ENCODE measurements around the gene ARHGAP6. TPM values are rescaled to one million over a fixed set of nuclear protein-coding genes. Genes with fewer than 3 reads are reported as not detected.

ARHGAP6 gene
- total and polyA plus RNA-seq, 9 of the 15 experiments (the other 6 are each of a cell fraction or from before 2014, with no cell fraction given), result 12.5 to 63.6 (median 41.8) TPM

DNA sequence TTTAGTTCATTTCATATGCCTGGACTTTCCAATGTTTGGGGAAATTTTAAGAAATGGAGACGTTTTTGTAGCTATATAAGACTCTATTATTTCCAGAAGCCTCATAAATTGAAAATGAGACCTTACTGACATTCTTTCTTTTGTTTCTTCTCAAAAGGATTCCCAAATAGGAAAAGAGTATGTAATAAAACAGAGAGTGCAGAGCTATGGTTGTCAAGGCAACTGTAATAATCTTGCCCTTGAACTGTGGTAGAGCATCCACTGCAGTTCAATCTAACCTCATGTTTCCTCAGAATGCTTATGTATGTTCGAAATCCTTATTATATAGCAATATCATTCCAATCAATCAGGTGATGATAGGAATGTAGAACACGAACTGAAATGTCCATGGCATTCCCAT is 318.4 kb downstream of the ARHGAP6 start:
- BruUV-seq (replicated peaks), result no TSS peak
- H3K4me1 ChIP-seq (replicated peaks in 1 of 2; ENCODE audit: control insufficient read depth in 2 of 2, insufficient read depth in 2 of 2, low read length in 2 of 2), result peaks cover 5 to 44% of the 10 kb centered on the region in 2 experiments
- no peaks in the 10 kb centered on the region for H3K27me3 ChIP-seq (ENCODE audit: control insufficient read depth in 2 of 2, insufficient read depth in 2 of 2, low read length in 2 of 2)
- H4K20me1 ChIP-seq (replicated peaks; ENCODE audit: control insufficient read depth, insufficient read depth, low read length), result no peaks in the 10 kb centered on the region
- 0 out of 3 replicates have a peak overlapping the region, but pooled peaks have one; percentile 11 for H3K27ac ChIP-seq (ENCODE audit: extremely low read depth, low read depth, low read length)
- H3K79me2 ChIP-seq (ENCODE audit: control insufficient read depth, insufficient read depth, low read length), result peaks cover 86% of the 10 kb centered on the region
- intact Hi-C loops (cut with micrococcal nuclease) (no loop called here), in situ Hi-C loops (cut with MboI) (no loop called here)
- no peaks in the 10 kb centered on the region for H3K9me1 ChIP-seq (ENCODE audit: control insufficient read depth, insufficient read depth, low read length)
- H3K4me2 ChIP-seq (ENCODE audit: insufficient read depth, low read length), result no peak overlapping the region
- ATAC-seq (no peak), FAIRE-seq (no peak), DNase-seq (ENCODE audit: extremely low read depth in 1 of 4, low spot score in 3 of 4) (no peak)
- TF ChIP-seq RFX1 (IDR thresholded peaks at IDR 0.05), result peak; percentile 76
- TF ChIP-seq RAD21 (CRISPR knock-in tag; conservative IDR thresholded peaks at IDR 0.05 in 1 of 2, IDR thresholded peaks at IDR 0.05 in 1 of 2), result no peak
- H3K9ac ChIP-seq (ENCODE audit: insufficient read depth in 1 of 2, low read depth in 2 of 2, low read length in 2 of 2), result no peak overlapping the region
- no peaks in the 10 kb centered on the region for H3K9me3 ChIP-seq (replicated peaks; ENCODE audit: control insufficient read depth, insufficient read depth, low read depth, low read length)
- H3K4me3 ChIP-seq, result no peak overlapping the region
- ChIA-PET POLR2A (interaction anchor here (1.1 kb wide), 1 partner anchor 60 kb away, joined by 3 read pairs; no protein-coding TSS in a partner anchor), CTCF (ENCODE audit: low intra/inter-chr PET ratio) (no interaction called here)
- H2AFZ ChIP-seq (ENCODE audit: low read depth, low read length), result no peak overlapping the region
- 51% methylated on average over 3 of the region's 3 CpGs for WGBS (ENCODE audit: insufficient coverage, low coverage, missing lambda C conversion rate)
- H3K36me3 ChIP-seq (ENCODE audit: control insufficient read depth, insufficient read depth, low read length), result peaks cover 11% of the 10 kb centered on the region; the same call in 1 of the 3 replicates

DNA sequence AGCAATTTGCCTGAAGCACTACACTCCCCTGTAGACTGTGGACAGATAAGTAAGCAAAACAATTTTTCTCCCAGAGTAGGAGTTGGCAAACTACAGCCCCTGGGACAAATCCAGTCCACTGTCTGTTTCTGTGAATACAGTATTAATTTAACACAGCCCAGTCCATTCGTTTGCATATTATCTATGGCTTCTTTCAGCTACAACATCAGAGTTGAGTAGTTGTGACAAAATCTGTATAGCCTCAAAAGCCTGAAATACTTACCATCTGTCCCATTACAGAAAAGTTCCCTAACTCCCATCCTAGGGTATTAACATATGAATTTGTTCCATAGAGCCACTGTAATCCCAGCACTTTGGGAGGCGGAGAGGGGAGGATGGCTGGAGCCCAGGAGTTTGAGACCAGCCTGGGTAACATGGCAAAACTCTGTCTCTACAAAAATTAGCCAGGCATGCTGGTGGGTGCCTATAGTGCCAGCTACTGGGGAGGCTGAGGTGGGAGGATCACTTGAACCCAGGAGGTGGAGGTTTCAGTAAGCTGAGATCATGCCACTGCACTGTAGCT is 319.5 kb downstream of the ARHGAP6 start:
- Histone ChIP-seq H3K9me3 (replicated peaks; ENCODE audit: control insufficient read depth, insufficient read depth, low read depth, low read length) (no peaks in the 10 kb centered on the region), H3K27me3 (ENCODE audit: control insufficient read depth in 2 of 2, insufficient read depth in 2 of 2, low read length in 2 of 2) (no peaks in the 10 kb centered on the region), H3K4me3 (no peak overlapping the region), H3K36me3 (ENCODE audit: control insufficient read depth, insufficient read depth, low read length) (peaks cover 11% of the 10 kb centered on the region; the same call in 1 of the 3 replicates), H3K4me1 (replicated peaks in 1 of 2; ENCODE audit: control insufficient read depth in 2 of 2, insufficient read depth in 2 of 2, low read length in 2 of 2) (peaks cover 0 to 37% of the 10 kb centered on the region in 2 experiments; a peak in 3 of 5 replicates), H2AFZ (ENCODE audit: low read depth, low read length) (no peak overlapping the region), H3K9ac (ENCODE audit: insufficient read depth in 1 of 2, low read depth in 2 of 2, low read length in 2 of 2) (no peak overlapping the region), H3K4me2 (ENCODE audit: insufficient read depth, low read length) (no peak overlapping the region), H4K20me1 (replicated peaks; ENCODE audit: control insufficient read depth, insufficient read depth, low read length) (no peaks in the 10 kb centered on the region), H3K79me2 (ENCODE audit: control insufficient read depth, insufficient read depth, low read length) (peaks cover 76% of the 10 kb centered on the region), H3K27ac (ENCODE audit: extremely low read depth, low read depth, low read length) (peak overlapping the region; percentile 40; the same call in 1 of the 3 replicates), H3K9me1 (ENCODE audit: control insufficient read depth, insufficient read depth, low read length) (no peaks in the 10 kb centered on the region)
- CTCF ChIA-PET (ENCODE audit: low intra/inter-chr PET ratio), result no interaction called here
- WGBS (ENCODE audit: insufficient coverage, low coverage, missing lambda C conversion rate), result 50% methylated on average over 2 of the region's 2 CpGs
- ATAC-seq (0 out of 3 replicates have a peak, but pooled peaks have one; percentile 5), DNase-seq (ENCODE audit: extremely low read depth in 1 of 4, low spot score in 3 of 4) (no peak), FAIRE-seq (no peak)
- in situ Hi-C loops (cut with MboI) (no loop called here), intact Hi-C loops (cut with micrococcal nuclease) (no loop called here)
- POLR2A ChIA-PET, result no interaction called here
- BruUV-seq (replicated peaks), result no TSS peak
- TF ChIP-seq, protein P1, sequence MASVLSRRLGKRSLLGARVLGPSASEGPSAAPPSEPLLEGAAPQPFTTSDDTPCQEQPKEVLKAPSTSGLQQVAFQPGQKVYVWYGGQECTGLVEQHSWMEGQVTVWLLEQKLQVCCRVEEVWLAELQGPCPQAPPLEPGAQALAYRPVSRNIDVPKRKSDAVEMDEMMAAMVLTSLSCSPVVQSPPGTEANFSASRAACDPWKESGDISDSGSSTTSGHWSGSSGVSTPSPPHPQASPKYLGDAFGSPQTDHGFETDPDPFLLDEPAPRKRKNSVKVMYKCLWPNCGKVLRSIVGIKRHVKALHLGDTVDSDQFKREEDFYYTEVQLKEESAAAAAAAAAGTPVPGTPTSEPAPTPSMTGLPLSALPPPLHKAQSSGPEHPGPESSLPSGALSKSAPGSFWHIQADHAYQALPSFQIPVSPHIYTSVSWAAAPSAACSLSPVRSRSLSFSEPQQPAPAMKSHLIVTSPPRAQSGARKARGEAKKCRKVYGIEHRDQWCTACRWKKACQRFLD (CRISPR knock-in tag; IDR thresholded peaks at IDR 0.05), result no peak
- no peak for TF ChIP-seq CBX3 (IDR thresholded peaks at IDR 0.05; ENCODE audit: borderline replicate concordance in 1 of 2, low read length in 2 of 2)
- no peak for TF ChIP-seq RFX1 (IDR thresholded peaks at IDR 0.05)
- TF ChIP-seq CBX2 (IDR thresholded peaks at IDR 0.05; ENCODE audit: insufficient read depth, low read length, poor library complexity, severe bottlenecking), result no peak
- no peak for TF ChIP-seq PML (IDR thresholded peaks at IDR 0.05; ENCODE audit: low read length)
- TF ChIP-seq ZNF586 (CRISPR knock-in tag; conservative IDR thresholded peaks at IDR 0.05), result no peak
- TF ChIP-seq ZNF766 (CRISPR knock-in tag; conservative IDR thresholded peaks at IDR 0.05), result no peak
- TF ChIP-seq, protein P2, sequence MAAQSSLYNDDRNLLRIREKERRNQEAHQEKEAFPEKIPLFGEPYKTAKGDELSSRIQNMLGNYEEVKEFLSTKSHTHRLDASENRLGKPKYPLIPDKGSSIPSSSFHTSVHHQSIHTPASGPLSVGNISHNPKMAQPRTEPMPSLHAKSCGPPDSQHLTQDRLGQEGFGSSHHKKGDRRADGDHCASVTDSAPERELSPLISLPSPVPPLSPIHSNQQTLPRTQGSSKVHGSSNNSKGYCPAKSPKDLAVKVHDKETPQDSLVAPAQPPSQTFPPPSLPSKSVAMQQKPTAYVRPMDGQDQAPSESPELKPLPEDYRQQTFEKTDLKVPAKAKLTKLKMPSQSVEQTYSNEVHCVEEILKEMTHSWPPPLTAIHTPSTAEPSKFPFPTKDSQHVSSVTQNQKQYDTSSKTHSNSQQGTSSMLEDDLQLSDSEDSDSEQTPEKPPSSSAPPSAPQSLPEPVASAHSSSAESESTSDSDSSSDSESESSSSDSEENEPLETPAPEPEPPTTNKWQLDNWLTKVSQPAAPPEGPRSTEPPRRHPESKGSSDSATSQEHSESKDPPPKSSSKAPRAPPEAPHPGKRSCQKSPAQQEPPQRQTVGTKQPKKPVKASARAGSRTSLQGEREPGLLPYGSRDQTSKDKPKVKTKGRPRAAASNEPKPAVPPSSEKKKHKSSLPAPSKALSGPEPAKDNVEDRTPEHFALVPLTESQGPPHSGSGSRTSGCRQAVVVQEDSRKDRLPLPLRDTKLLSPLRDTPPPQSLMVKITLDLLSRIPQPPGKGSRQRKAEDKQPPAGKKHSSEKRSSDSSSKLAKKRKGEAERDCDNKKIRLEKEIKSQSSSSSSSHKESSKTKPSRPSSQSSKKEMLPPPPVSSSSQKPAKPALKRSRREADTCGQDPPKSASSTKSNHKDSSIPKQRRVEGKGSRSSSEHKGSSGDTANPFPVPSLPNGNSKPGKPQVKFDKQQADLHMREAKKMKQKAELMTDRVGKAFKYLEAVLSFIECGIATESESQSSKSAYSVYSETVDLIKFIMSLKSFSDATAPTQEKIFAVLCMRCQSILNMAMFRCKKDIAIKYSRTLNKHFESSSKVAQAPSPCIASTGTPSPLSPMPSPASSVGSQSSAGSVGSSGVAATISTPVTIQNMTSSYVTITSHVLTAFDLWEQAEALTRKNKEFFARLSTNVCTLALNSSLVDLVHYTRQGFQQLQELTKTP (IDR thresholded peaks at IDR 0.05; ENCODE audit: low read depth in 1 of 2, partially characterized antibody in 2 of 2), result no peak
